HL-60 (cell line): ENCODE data around the gene LHX1.

Experiments used
- SPI1 ChIP-seq: IDR thresholded peaks from 2 replicates; pipeline ENCODE4 v1.6.1; 2012; ENCODE audit warnings: low read depth, mild to moderate bottlenecking, borderline replicate concordance
- TF ChIP-seq, protein P1 (sequence below): IDR thresholded peaks from one replicate; pipeline ENCODE4 v1.5.1; 2011; ENCODE audit warnings: low read length, control low read depth, inconsistent platforms; ENCODE audit not compliant: insufficient read depth

GRCh38 chr17:36911001-36911400 is 26.3 kb upstream of the LHX1 start:
- TF ChIP-seq, protein P1, sequence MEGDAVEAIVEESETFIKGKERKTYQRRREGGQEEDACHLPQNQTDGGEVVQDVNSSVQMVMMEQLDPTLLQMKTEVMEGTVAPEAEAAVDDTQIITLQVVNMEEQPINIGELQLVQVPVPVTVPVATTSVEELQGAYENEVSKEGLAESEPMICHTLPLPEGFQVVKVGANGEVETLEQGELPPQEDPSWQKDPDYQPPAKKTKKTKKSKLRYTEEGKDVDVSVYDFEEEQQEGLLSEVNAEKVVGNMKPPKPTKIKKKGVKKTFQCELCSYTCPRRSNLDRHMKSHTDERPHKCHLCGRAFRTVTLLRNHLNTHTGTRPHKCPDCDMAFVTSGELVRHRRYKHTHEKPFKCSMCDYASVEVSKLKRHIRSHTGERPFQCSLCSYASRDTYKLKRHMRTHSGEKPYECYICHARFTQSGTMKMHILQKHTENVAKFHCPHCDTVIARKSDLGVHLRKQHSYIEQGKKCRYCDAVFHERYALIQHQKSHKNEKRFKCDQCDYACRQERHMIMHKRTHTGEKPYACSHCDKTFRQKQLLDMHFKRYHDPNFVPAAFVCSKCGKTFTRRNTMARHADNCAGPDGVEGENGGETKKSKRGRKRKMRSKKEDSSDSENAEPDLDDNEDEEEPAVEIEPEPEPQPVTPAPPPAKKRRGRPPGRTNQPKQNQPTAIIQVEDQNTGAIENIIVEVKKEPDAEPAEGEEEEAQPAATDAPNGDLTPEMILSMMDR, result no peak
- TF ChIP-seq SPI1, result no peak
